Activated B cell treated with CpG ODN at 0.5 μM for 24 hours (primary cell): ENCODE measurements around the gene USB1. TPM values are rescaled to one million over a fixed set of nuclear protein-coding genes. Genes with fewer than 3 reads are reported as not detected.
"Not testable (repeated sequence)": the region's sequence is repeated elsewhere in the genome, so short reads cannot be mapped to it uniquely, and the experiment has no call there.

Experiments
- ATAC-seq: fragments of 200-7000 bp; cut with Tn5 transposase; one replicate; pipeline ENCODE4 v1.10.0; 2021; ENCODE audit warnings: low read depth, mild to moderate bottlenecking, moderate library complexity
- CTCF ChIA-PET: fragments of 350-600 bp; sonication (Branson Sonifier 250); formaldehyde crosslinking; loops from one replicate; lab custom pipeline; 2021; ENCODE audit warnings: antibody characterized with exemption; lab: Charles Lee
- POLR2A ChIA-PET: fragments of 350-600 bp; sonication (Branson Sonifier 250); formaldehyde crosslinking; loops from one replicate; lab custom pipeline; 2021; ENCODE audit warnings: antibody characterized with exemption; lab: Charles Lee
- DNase-seq: peaks from one replicate; pipeline ENCODE4 v3.0.0; 2022
- H3K27ac Mint-ChIP-seq: one replicate; pipeline ENCODE4 v1.8.0; 2020; ENCODE audit warnings: mixed read lengths
- H3K27me3 Mint-ChIP-seq: one replicate; pipeline ENCODE4 v1.8.0; 2021; ENCODE audit warnings: mixed read lengths
- H3K36me3 Mint-ChIP-seq: one replicate; pipeline ENCODE4 v1.8.0; 2021; ENCODE audit warnings: low read depth, mixed read lengths
- H3K4me1 Mint-ChIP-seq: one replicate; pipeline ENCODE4 v1.8.0; 2021; ENCODE audit warnings: mixed read lengths
- H3K4me3 Mint-ChIP-seq: one replicate; pipeline ENCODE4 v1.8.0; 2020; ENCODE audit warnings: mild to moderate bottlenecking, mixed read lengths
- H3K9me3 Mint-ChIP-seq: one replicate; pipeline ENCODE4 v1.8.0; 2020; ENCODE audit warnings: mixed read lengths
- CTCF ChIP-seq: fragments of 200-600 bp; IDR thresholded peaks from one replicate; pipeline ENCODE4 v1.8.0; 2022; ENCODE audit warnings: antibody characterized with exemption, mild to moderate bottlenecking
- intact Hi-C: fragments of 100-400 bp; cut with micrococcal nuclease; formaldehyde crosslinking; loops from one replicate; pipeline ENCODE4 v1.15.1; 2024
- total RNA-seq: library from RNA; stranded (reverse); gene quantifications from 2 replicates; pipeline ENCODE4 v1.2.3, GENCODE V29; 2022

The USB1 gene
- total RNA-seq, 1 donor from 2014 or later = 40.7 TPM

- peaks cover 52% of the 10 kb centered on the region for H3K36me3 Mint-ChIP-seq
- intact Hi-C loops = loop anchor here (1.0 to 10.0 kb wide), 5 partner anchors 15 to 635 kb away; partner anchors contain the start of gene KATNB1
- H3K4me1 Mint-ChIP-seq = peaks cover 45% of the 10 kb centered on the region
- CTCF ChIA-PET = interaction anchor here (0.8 to 2.7 kb wide), 3 partner anchors 14 to 101 kb away, joined by 3 to 11 read pairs (median 4); no protein-coding TSS in a partner anchor
- TF ChIP-seq CTCF = no peak
- POLR2A ChIA-PET = interaction anchor here (0.5 to 2.5 kb wide), 7 partner anchors 9 to 630 kb away, joined by 3 to 12 read pairs (median 5); partner anchors contain the start of genes CFAP20, CNOT1 and KATNB1
- peak within 1 kb of the TSS; percentile 94 for H3K4me3 Mint-ChIP-seq
- ATAC-seq (peak; percentile 19), DNase-seq (no peak)
- peak within 1 kb of the TSS; percentile 92 for H3K27ac Mint-ChIP-seq
- H3K9me3 Mint-ChIP-seq = no peaks in the 10 kb centered on the region
- H3K27me3 Mint-ChIP-seq = no peaks in the 10 kb centered on the region
Measured at GRCh38 chr16:57999971-58000705, 1.1 kb upstream of the USB1 start, which contains the start of gene ZNF319. ZNF319 (minus strand) TSS chr16:58000672; CDS start chr16:57998265, 2,407 bp downstream.

- no peak for DNase-seq
- intact Hi-C loops = loop anchor here (10.0 kb wide), 1 partner anchor 633 kb away; no protein-coding TSS in a partner anchor
- Mint-ChIP-seq H3K27me3 (no peaks in the 10 kb centered on the region), H3K36me3 (peaks cover 49% of the 10 kb centered on the region), H3K4me3 (peak overlapping the region; percentile 94), H3K9me3 (no peaks in the 10 kb centered on the region), H3K27ac (peak overlapping the region; percentile 92), H3K4me1 (peaks cover 42% of the 10 kb centered on the region)
- ChIA-PET POLR2A (interaction anchor here (0.6 to 2.5 kb wide), 7 partner anchors 135 to 555 kb away, joined by 3 to 12 read pairs (median 3); partner anchors contain the start of genes CIAPIN1, COQ9 and KATNB1), CTCF (interaction anchor here (1.0 to 2.7 kb wide), 3 partner anchors 101 to 583 kb away, joined by 4 to 11 read pairs (median 5); no protein-coding TSS in a partner anchor)
- no peak for ATAC-seq
- TF ChIP-seq CTCF = no peak
Measured at GRCh38 chr16:58001781-58002415, 691 bp downstream of the USB1 start.

GRCh38 chr16:58002416-58002800 lies 1.2 kb downstream of the USB1 start:
- Mint-ChIP-seq H3K4me3 (no peak overlapping the region), H3K9me3 (no peaks in the 10 kb centered on the region), H3K27me3 (no peaks in the 10 kb centered on the region), H3K36me3 (peaks cover 46% of the 10 kb centered on the region), H3K4me1 (peaks cover 42% of the 10 kb centered on the region), H3K27ac (peak overlapping the region; percentile 92)
- intact Hi-C loops = loop anchor here (10.0 kb wide), 1 partner anchor 632 kb away; no protein-coding TSS in a partner anchor
- TF ChIP-seq CTCF = no peak
- ChIA-PET CTCF (no interaction called here), POLR2A (interaction anchor here (0.6 to 2.5 kb wide), 2 partner anchors 267 to 557 kb away, joined by 3 to 12 read pairs; partner anchors contain the start of gene KATNB1)
- ATAC-seq = no peak
- no peak for DNase-seq

- no peak for ATAC-seq
- Mint-ChIP-seq H3K27ac (no peak overlapping the region), H3K36me3 (peaks cover 42% of the 10 kb centered on the region), H3K9me3 (no peaks in the 10 kb centered on the region), H3K4me3 (no peak overlapping the region), H3K27me3 (no peaks in the 10 kb centered on the region), H3K4me1 (peaks cover 42% of the 10 kb centered on the region)
- intact Hi-C loops = loop anchor here (10.0 kb wide), 1 partner anchor 632 kb away; no protein-coding TSS in a partner anchor
- ChIA-PET POLR2A (interaction anchor here (0.6 kb wide), 1 partner anchor 557 kb away, joined by 3 read pairs; no protein-coding TSS in a partner anchor), CTCF (no interaction called here)
- DNase-seq = no peak
- no peak for TF ChIP-seq CTCF
Measured at GRCh38 chr16:58002936-58003335, 1.7 kb downstream of the USB1 start.

GRCh38 chr16:58004736-58005135 lies 3.5 kb downstream of the USB1 start:
- DNase-seq, ATAC-seq, H3K27ac Mint-ChIP-seq, H3K27me3 Mint-ChIP-seq, POLR2A ChIA-PET, H3K9me3 Mint-ChIP-seq, H3K4me3 Mint-ChIP-seq: not testable (repeated sequence)
- H3K4me1 Mint-ChIP-seq = peaks cover 27% of the 10 kb centered on the region
- intact Hi-C loops = loop anchor here (1.0 to 10.0 kb wide), 7 partner anchors 105 to 702 kb away; no protein-coding TSS in a partner anchor
- H3K36me3 Mint-ChIP-seq = peaks cover 41% of the 10 kb centered on the region
- CTCF ChIA-PET = interaction anchor here (1.0 to 1.7 kb wide), 5 partner anchors 9 to 414 kb away, joined by 3 to 7 read pairs (median 3); no protein-coding TSS in a partner anchor
